ENCODE data around the gene MRPL12.

The MRPL12 gene

GRCh38 chr17:81710514-81711308 is 7.5 kb downstream of the MRPL12 start (continued):
- no peak for TF ChIP-seq ZFP3 (tag by site-specific recombination; IDR thresholded peaks at IDR 0.05; ENCODE audit: low read depth)
- no peak for TF ChIP-seq ZNF530 (tag by site-specific recombination; IDR thresholded peaks at IDR 0.05; ENCODE audit: low read depth)
- TF ChIP-seq ZBTB21 (tag by site-specific recombination; IDR thresholded peaks at IDR 0.05) = no peak
- TF ChIP-seq ZNF16 (tag by site-specific recombination; IDR thresholded peaks at IDR 0.05; ENCODE audit: low read depth) = no peak
- TF ChIP-seq ZNF510 (tag by site-specific recombination; IDR thresholded peaks at IDR 0.05; ENCODE audit: insufficient replicate concordance) = no peak
- TF ChIP-seq, protein P1, sequence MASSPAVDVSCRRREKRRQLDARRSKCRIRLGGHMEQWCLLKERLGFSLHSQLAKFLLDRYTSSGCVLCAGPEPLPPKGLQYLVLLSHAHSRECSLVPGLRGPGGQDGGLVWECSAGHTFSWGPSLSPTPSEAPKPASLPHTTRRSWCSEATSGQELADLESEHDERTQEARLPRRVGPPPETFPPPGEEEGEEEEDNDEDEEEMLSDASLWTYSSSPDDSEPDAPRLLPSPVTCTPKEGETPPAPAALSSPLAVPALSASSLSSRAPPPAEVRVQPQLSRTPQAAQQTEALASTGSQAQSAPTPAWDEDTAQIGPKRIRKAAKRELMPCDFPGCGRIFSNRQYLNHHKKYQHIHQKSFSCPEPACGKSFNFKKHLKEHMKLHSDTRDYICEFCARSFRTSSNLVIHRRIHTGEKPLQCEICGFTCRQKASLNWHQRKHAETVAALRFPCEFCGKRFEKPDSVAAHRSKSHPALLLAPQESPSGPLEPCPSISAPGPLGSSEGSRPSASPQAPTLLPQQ (tag by site-specific recombination; IDR thresholded peaks at IDR 0.05) = no peak
- TF ChIP-seq ZBTB17 (tag by site-specific recombination; IDR thresholded peaks at IDR 0.05) = peak; percentile 77
- no peak for TF ChIP-seq MEIS1 (CRISPR knock-in tag; IDR thresholded peaks at IDR 0.05; ENCODE audit: borderline replicate concordance)
- no peak for TF ChIP-seq ZNF174 (tag by site-specific recombination; IDR thresholded peaks at IDR 0.05)
- TF ChIP-seq ZNF610 (tag by site-specific recombination; IDR thresholded peaks at IDR 0.05; ENCODE audit: borderline replicate concordance) = no peak
- TF ChIP-seq ZSCAN30 (tag by site-specific recombination; IDR thresholded peaks at IDR 0.05) = 0 out of 2 replicates have a peak, but pooled peaks have one; percentile 23
- no peak for TF ChIP-seq ZNF391 (tag by site-specific recombination; IDR thresholded peaks at IDR 0.05; ENCODE audit: borderline replicate concordance, low read depth)
- TF ChIP-seq GLIS2 (tag by site-specific recombination; IDR thresholded peaks at IDR 0.05) = no peak; the same call in none of the 2 replicates
- no peak for TF ChIP-seq ZNF155 (tag by site-specific recombination; IDR thresholded peaks at IDR 0.05)
- TF ChIP-seq ZNF707 (tag by site-specific recombination; IDR thresholded peaks at IDR 0.05) = no peak
- no peak for TF ChIP-seq ZBTB49 (tag by site-specific recombination; IDR thresholded peaks at IDR 0.05; ENCODE audit: low read depth)
- TF ChIP-seq REPIN1 (tag by site-specific recombination; IDR thresholded peaks at IDR 0.05; ENCODE audit: low read depth) = no peak
- no peak for TF ChIP-seq SP2 (tag by site-specific recombination; IDR thresholded peaks at IDR 0.05)
- no peak for TF ChIP-seq ZBTB7A (tag by site-specific recombination; IDR thresholded peaks at IDR 0.05; ENCODE audit: low read depth)
- TF ChIP-seq ZFP41 (tag by site-specific recombination; IDR thresholded peaks at IDR 0.05; ENCODE audit: borderline replicate concordance) = no peak
- TF ChIP-seq ZNF426 (tag by site-specific recombination; IDR thresholded peaks at IDR 0.05) = no peak
- peak; percentile 48 for TF ChIP-seq ZBTB8A (tag by site-specific recombination; IDR thresholded peaks at IDR 0.05)
- TF ChIP-seq, protein P2, sequence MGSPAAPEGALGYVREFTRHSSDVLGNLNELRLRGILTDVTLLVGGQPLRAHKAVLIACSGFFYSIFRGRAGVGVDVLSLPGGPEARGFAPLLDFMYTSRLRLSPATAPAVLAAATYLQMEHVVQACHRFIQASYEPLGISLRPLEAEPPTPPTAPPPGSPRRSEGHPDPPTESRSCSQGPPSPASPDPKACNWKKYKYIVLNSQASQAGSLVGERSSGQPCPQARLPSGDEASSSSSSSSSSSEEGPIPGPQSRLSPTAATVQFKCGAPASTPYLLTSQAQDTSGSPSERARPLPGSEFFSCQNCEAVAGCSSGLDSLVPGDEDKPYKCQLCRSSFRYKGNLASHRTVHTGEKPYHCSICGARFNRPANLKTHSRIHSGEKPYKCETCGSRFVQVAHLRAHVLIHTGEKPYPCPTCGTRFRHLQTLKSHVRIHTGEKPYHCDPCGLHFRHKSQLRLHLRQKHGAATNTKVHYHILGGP (tag by site-specific recombination; IDR thresholded peaks at IDR 0.05) = no peak
- TF ChIP-seq CTCF (tag by site-specific recombination; IDR thresholded peaks at IDR 0.05) = peak; percentile 18; the same call in 1 of the 2 replicates
- no peak for TF ChIP-seq ZNF664 (tag by site-specific recombination; IDR thresholded peaks at IDR 0.05)
- no peak for TF ChIP-seq ZNF133 (tag by site-specific recombination; IDR thresholded peaks at IDR 0.05)
- TF ChIP-seq TSHZ1 (tag by site-specific recombination; IDR thresholded peaks at IDR 0.05; ENCODE audit: borderline replicate concordance) = no peak

Data from HEK293 (cell line).